Measurements from ENCODE around the gene GAB4.

GAB4 gene

DNA sequence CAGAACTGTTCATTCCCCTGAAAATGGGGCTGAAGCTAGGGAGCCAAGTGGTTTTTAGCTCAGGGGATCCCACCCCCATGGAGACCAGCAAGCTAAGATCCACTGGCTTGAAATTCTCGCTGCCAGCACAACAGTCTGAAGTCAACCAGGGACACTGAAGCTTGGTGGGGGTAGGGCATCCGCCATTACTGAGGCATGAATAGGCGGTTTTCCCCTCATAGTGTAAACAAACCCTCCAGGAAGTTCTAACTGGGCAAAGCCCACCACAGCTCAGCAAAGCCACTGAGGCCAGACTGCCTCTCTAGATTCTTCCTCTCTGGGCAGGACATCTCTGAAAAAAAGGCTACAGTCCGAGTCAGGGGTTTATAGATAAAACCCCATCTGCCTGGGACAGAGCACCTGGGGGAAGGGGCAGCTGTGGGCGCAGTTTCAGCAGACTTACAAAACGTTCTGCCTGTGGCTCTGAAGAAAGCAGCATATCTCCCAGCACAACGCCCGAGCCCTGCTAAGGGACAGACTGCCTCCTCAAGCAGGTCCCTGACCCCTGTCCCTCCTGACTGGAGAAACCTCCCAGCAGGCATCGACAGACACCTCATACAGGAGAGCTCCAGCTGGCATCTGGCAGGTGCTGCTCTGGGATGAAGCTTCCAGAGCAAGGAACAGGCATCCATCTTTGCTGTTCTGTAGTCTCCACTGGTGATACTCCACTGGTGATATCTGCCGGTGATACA is 32.7 kb downstream of the GAB4 start:
- DNase-seq: no peak

DNA sequence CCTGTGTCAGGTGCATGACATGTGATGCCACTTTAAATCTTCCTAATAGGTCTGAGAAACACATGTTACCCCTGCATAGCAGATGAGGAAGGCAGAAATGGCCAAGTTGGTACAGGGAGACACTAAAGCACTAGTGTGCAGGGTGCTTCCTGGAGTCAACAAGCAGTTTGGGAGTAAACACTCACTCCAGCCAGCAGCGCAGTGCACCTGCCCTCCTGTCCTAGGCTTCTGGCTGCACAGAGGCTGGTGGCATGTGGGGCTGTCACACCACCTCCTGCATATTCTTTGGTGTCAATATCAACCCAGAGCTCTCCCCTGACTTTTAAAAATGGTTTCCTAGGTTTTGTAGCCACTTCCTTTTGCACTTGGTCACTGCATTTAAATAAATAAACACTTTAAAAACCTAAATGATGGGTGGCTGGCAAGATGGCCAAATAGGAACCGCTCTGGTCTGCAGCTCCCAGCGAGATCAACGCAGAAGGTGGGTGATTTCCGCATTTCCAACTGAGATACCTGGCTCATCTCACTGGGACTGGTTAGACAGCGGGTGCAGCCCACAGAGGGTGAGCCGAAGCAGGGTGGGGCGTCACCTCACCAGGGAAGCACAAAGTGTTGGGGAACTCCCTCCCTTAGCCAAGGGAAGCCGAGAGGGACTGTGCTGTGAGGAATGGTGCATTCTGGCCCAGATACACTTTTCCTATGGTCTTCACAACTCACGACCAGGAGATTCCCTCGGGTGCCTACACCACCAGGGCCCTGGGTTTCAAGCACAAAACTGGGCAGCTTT is 33.5 kb downstream of the GAB4 start:
- DNase-seq: no peak

DNA sequence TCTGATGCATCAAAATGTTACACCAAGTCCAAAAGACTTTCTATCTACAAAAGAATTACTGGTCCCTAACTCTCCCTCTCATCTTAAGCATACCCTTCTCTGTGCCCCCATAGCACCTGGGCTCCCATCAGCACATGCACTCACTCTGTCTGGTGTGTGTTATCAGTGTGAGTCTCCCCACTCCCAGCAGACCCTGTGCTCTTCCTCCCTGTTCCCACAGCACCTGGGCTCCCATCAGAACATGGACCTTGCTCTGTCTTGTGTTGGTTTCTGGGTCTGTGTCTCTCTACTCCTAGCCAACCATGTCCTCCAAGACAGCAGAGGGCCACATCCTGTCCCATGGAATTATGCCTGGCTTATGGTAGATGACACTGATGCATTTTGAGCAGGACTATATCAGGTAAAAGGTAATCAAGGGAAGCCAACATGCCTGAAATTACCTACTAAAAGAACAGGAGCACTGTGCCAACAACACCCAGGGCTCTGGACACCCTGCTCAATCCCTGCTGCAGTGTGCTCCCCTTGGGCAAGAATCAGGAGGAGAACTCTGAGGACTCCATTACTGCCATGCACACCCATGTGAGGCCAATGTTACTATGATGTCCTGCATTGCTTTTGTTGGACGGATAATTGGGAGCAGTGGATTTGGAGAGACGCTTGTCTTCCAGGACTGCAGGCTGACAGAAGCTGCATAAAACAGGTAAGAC is 34.3 kb downstream of the GAB4 start:
- no peak for DNase-seq

DNA sequence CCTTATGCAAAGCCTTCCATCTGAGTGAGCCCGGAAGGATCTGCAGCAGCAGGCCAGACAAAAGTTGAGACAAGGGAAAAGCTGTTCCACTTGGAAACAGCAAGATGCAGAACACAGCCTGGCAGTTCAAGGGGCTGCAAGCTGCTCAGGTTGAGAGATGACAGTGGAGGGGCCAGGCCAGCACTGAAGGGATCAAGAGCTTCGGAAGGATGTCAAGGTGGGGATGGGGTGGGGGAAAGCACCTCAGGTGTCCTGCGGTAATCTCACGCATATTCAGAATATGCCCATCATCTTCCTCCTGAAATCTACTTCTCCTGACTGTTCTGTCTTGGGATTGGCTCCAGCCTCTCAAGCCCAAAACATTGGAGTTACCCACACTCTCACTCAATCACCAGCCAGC is 35.7 kb downstream of the GAB4 start:
- DNase-seq: no peak

DNA sequence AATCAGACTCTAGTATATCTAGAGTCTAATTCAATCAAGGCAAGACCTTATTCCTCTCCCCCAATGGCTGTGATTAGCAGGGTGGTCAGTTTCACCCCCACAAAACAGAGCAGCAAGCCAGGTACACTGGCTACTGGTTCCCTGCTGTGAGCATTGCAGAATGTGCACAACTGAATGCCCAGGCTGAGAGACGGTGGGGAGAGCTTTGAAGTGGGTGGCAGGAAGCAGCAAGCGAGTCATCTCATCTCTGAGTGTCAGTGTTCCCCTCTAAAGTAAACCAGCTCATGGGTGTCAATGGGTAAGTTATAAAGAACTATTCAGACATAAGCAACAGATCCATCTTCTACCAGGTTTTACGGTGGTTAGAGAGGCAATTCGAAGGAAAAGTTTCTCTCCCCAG is 37.6 kb downstream of the GAB4 start:
- DNase-seq: no peak

DNA sequence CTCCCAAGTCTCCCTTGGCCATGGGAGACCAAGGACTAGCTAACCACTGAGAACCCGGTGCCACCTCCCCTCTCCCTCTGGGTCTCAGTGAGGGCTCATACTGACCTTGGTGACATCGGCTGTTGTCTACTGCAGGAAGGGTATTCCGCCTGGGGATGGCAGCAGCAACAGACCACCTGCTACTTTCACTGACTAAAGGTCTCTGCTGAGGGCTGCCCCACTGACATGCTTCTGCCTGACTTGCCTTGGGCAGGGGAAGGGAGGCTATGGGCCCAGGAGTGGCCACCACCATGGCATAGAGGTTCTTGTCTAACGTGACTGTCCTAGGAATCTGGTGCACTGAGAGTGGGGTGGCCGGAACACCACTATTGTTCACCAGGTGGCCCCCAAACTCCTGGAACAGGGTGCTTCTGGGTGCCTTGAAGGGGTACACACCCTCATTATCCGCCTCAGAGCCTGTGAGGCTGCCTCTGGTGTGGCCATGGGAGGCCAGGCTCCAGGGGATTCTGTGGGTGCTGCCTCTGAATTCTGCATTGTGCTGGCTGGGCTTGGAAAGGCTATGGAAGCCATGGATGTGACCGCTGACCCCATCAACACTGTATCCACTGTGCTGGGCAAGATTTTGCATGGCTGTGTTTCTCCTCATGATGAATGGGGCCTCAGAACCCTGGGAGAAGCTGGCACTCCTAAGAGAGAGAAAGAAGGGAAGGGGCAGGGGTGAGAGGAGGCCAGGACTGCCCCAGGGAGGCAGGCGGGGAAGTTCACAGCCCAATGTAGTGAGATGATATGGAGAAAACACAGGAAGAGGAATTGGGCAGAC is 38.3 kb downstream of the GAB4 start:
- DNase-seq: no peak

DNA sequence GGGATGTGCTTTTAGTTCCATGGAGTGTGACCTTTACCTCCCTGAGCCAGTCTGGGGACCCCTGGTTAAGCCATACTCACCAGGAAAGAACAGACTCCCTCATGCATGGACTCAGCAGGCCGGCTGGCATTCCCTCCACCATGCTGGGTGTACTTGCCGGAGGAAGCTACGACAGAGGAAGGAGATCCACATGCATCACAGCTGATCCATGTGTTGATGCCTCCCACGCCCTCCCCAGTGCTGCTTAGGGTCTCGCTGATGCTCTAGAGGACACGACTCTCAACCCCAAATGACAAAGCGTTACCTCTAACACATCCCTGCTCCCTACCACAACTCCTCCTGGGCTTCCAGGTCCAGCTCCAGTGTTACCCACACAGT is 39.8 kb downstream of the GAB4 start:
- no peak for DNase-seq

DNA sequence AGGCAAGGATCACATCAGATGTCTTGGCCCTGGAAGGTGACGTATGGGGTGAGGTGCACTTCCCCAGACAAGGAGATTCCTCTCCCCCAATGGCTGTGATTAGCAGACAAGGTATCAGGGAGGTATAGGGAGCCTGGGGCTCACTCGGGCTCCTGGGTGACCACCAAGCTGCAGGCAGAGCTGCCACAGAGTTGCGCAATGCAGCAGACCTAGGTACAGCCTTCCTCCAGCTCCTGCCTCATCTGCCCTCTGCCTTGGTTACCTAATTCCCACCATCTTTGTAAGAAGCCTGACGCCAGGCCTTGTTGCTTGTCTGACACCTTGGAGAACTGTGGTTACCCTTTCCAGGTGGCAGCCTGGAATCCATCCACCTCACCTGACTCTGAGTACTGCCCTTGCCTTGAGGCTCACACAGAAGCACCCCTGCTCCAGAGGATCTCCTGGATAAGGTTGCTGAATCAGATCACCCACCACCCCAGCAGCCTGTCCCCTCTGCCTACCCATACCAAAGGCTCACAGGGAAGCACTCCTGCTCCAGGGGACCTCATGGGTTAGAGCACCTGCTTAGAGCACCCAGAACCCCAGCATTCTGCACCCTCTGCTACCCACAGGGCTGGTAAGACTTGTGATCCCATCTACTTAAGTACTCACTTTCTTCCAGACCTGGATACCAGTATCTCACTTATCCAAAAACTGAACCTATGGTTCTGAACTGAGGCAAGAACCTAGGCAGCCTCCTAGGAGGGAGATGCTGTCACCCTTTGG is 40.4 kb downstream of the GAB4 start:
- no peak for DNase-seq

DNA sequence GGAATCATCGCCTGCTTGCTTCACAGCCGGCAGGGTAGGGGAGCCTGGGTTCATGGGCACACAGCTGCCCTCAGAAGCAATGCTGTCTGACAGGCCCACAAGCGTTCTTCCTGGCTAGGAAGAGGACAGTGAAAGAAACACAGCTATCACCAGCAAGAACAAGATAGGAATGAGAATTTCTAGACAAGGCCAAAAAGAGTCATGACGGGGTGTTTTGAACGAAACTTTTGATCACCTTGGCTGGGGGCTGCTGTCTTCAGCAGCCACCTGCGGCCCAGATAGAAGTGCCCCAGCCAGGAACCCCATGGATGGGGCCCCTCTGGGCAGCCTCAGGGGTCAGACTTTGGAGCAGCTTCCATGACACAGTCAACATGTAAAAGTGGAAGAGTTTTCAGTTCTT is 41.8 kb downstream of the GAB4 start:
- DNase-seq: no peak

DNA sequence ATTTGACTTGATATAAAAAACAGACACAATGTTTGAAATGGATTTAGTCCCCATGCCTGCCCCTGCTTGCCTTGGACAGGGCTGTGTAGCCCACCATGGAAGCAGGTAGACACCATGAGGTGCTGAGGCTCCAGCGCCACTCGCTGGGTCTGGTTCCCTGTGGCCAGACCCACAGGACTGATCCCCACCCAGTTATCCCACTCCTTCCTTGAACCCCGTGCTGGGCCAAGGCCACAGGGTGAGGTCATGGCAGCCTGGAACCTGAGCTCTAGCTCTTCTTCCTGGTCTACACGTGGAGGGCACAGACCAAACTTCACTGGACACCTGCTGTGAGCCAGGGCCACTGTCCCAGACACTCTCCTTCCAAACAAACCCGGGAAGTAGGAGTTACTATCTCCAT is 42.5 kb downstream of the GAB4 start:
- DNase-seq: no peak

DNA sequence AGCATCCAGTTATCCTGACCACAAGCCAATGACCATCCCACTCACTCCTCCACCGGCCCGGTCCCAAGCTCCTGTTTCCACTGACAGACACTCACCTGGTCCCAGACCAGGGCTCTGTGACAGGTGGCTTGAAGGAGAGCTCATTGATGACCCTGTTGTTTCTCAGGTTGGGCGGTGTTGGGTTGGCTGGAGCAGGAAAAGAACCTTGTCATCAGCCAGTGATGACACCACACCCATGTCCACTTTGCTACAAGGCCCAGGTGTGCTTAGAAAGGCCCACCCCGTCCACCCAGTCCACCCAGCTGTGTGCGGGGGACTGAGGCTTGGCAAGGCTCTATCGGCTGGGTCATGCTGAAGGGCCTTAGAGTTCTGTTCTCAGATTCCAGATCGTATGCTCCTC is 42.9 kb downstream of the GAB4 start:
- DNase-seq: no peak

DNA sequence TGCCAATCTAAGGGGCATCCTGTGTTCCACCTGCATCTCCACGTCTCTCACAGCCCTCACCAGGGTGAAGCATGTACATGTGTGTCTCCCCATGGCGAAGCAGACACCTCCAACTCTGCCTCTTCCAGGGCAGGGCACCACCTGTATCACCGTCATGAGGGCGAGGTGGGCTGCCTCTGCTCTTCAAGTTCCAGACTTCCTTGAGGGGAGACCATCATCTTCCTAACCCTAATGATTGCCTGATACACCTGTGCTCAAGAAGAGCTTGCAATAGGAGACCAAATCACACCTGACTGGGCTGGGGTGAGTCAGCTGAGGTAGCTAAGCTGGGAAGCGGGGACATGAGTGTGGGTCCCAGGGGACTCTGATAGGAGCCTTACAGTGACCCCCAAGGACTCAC is 43.7 kb downstream of the GAB4 start:
- DNase-seq: no peak

DNA sequence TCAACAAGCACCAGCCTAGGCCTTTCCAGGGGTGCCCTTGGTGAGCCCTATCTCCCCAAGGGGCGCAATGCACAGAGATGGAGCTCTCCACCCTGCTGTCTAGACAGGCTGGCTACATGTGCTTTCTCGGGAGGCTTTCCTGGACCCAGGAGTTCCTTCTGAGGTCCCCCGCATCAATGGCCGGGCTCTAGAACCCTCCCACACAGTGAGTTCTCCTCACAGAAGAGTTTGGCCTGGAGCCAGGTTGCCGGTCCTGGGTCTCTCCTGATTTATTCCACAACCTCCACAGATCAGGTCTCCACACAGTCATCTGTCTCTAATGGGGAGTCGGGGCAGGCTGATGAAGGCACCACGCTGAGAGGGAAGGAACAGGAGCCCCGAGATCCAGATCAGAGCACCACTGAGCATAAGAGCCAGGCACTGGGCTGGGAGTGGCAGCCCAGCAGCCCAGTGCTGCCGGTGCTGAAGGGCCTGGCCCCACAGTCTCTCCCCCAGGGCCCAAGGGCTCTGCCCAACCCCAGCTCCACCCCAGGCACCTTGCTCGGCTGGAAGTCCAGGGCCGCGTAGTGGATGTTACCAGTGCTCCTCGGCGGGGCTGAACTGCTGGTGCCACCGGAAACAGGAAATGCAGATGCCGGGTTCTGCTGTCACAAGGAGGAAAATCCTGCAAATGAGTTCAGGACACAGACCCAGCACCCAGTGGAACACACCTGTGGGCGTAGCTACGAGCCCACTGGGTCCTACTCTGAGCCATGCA is 44.7 kb downstream of the GAB4 start:
- DNase-seq: no peak

DNA sequence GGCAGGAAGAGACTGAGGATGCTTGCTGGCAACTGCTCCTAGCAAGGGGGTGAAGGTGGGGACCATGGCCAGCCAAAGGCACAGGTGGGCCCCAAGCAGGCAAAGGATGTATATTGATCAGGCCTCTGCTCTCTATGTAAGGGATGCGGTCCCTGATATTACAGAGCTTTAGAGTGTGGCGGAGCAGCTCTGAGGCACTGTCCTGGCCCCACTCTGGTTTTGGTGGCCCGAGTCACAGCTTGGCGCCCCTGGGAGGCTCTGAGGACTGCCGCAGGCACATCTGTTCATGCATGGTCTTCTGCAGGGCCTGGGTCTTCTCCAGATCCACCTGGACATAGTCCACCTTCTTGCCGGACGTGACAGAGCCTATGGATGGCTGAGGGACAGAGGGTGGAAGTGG is 45.5 kb downstream of the GAB4 start:
- no peak for DNase-seq

DNA sequence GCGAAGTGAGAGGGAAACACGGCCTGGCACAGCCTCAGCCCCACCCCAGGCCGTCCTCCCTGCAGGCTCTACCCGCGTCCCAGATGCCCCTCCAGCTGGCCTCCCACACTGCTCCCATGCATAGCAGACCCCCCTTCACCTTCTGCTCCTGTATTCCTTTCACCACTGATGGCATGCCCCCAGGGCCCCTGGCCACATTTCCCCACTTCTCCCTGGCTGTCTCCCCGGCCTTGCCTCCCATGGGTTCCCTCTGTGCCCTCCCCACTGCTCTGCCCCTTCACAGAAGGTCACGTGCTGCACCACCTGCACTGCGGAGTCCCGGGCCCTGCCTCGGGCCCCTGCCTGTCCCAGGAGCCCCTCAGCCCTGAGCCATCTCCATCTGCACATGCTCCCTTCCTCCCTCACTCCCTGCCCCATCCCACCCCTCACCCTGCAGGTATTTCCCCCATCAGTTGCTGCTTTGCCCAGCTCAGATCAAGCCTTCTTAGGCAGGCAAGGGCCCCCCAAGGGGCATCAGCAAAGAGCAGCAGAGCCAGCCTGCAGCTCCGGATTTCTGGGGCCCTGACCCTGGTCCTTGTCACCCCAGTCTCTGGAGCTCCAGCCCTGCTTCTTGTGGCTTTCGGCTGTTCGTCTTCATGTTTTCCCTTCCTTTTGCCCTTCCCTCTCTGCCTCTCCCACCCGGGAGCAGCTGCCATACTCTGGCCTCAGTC is 46.4 kb downstream of the GAB4 start:
- no peak for DNase-seq

DNA sequence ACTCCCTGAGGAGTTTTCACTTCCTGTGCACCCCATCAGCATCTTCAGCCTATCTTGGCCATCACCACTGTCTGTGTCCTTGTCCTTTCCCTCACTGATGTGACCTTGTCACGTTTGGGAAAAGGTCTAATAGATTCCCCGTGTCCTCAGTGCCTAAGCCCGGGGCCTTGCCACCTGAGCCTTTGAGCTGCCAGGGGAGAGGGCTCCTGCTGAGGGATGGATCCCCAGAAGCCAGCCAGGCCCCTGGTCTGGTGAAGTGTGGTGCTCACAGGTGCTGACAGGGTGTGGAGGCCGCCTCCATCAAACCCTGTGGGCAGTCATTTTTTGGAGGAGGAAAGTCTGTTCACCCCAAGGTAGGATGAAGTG is 47.2 kb downstream of the GAB4 start:
- DNase-seq: no peak

DNA sequence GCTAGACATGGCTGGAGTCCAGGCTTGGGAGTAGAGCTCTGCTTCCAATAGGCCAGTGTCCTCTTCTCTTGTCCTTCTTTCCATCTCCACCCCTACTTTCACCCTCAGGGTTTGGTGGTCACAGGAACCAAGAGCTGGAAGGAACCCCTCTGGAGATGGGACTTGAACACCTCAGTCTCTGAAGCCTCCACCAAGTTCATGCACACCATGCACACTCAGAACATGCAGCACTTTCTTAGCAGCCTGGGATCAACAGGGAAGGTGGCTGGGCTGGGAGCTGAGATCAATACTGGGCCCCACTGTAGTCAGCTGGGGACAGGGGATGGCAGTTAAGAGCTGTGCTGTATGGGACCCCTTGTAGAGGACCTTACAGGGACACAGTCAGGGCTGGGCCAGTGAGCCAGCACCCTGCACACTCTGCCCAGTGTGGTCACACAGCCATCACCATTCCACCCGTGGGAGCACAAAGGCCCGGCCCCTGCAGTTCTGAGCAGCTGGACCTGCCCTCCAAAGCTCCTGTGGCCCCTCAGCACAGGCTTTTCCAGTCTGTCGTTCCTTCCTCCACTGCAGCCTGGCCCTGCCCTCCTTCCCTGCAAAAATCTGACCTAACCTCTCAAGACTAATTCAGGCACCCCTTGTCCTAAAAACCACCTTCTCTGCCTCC is 47.7 kb downstream of the GAB4 start:
- DNase-seq: no peak

DNA sequence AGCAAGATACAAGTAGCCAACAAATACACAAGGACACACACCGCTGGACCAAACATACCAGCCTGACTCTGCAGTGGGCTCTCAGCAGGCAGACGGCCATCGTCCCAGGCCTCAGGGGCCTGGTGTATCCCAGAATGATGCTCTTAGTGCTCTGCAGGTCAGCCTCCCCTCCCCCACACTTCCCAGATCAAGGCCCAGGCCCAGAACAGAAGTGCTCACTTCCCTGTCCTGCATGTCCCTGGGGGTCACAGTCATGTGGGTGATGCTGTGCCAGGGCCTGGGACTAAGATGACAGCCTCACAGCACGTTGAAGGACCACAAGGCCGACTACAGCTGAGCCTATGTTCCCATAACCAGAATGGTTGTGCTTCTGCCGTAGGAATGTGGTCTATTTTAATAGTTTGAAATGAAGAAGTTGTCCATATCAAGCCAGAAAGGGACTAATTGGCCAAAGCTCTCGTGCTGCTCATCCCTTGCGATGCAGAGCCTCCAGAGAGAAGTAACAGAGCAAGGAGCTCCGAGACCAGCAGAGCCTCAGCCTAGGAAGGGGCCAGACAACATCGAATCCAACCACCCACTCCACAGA is 48.6 kb downstream of the GAB4 start:
- DNase-seq: no peak

DNA sequence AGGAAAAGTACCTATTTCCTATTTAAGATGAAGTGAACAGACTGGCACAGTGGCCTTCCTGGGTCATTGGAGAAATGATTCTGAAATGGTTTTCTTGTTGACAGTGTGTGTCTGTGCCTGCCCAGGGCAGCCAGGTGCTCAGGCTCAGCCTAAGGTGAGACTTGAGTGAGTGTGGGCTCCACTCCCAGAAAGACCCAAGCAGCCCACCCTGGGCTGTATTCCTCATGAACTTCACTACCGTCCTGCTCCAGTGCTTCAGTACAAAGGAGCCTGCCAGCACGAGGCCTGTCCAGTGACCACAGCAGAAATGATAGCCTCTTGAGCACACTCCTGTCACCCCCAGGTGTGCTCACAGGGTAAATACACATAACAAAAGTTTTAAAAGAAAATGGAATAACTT is 49.5 kb downstream of the GAB4 start:
- no peak for DNase-seq

DNA sequence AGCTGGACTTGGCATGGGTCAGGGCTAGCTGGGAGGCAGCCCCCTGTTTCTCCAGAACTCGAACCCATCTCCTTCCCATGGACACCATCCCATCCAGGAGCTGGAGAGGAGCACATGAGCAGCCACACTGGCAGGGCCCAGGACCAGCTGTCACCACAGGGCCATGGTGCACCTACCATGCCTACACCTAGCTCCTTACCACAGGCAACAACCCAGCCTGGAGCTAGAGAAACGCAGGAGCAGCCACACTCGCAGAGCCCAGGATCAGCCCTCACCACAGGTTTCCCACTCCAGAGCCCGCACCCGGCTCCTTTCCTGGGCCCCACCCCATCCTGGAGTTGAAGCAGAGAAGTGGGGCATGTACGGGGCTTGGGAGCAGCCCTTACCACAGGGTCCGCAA is 50.2 kb downstream of the GAB4 start:
- DNase-seq: no peak

Measured in left hindlimb (tissue), 1 donor.